NCI-H2029 (cell line): ENCODE results near the gene MFSD2B.
"Not testable (repeated sequence)": the region's sequence is repeated elsewhere in the genome, so short reads cannot be mapped to it uniquely, and the experiment has no call there.

Experiments used
- DNase-seq: peaks from one replicate; lab custom pipeline; 2025; lab: John Stamatoyannopoulos, UW

MFSD2B gene, protein sequence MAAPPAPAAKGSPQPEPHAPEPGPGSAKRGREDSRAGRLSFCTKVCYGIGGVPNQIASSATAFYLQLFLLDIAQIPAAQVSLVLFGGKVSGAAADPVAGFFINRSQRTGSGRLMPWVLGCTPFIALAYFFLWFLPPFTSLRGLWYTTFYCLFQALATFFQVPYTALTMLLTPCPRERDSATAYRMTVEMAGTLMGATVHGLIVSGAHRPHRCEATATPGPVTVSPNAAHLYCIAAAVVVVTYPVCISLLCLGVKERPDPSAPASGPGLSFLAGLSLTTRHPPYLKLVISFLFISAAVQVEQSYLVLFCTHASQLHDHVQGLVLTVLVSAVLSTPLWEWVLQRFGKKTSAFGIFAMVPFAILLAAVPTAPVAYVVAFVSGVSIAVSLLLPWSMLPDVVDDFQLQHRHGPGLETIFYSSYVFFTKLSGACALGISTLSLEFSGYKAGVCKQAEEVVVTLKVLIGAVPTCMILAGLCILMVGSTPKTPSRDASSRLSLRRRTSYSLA

DNA sequence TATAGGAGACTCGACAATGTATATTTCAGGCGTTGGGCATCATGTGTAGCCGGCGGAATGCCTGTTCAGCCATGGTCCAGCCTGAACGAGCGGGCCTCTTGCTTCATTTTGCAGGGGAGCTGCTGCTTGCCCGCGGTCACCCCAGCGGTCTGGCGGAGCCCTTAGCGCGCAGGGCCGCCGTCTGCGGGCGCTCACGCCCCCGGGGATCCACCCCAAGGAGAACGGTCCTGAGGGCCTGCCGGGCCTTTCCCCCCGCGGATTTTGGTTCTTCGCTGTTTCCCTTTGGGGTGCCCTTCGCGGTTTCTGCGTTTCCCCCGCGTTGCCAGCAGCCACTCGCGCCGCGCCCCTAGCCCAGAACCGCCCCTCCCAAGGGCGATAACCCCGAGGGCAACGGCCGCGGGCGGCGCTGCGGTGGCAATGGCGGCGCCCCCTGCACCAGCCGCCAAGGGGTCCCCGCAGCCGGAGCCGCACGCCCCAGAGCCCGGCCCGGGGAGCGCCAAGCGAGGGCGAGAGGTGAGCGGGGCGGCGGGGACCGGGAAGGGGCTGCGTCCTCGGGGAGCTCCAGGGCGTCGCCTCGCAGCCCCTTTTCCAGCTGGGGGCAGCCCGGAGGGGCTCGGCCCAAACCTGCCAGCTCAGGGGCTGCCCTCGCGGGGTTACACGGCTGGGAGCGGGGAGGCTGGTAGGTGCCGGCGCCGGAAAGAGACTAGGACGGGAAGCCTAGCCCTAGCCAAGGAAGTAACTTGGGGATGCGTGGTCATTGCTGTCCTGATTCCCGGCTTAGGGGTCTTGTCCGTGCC lies at the start of gene MFSD2B:
TSS of gene MFSD2B (plus strand) at position 406 of the 797 bp plus-strand sequence. CDS start at position 418, 12 bp downstream.
- no peak for DNase-seq

DNA sequence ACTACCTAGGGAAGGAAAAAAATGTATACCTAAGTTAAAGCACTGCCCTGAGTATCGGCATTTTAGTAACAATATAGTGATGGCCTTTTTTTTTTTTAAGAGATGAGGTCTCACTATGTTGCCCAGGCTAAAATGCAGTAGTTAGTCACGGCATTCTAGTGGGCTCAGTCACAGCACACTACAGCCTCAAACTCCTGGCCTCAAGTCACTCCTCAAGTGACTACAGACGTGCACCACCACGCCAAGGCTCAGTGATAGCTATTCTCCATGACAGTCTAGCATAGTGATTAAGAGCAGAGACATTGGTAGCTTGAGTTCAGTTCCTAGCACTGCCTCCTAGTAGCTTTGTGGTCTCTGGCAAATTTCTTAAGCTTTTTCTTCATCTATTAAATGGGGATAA lies 42.0 kb upstream of the MFSD2B start:
- DNase-seq: no peak

DNA sequence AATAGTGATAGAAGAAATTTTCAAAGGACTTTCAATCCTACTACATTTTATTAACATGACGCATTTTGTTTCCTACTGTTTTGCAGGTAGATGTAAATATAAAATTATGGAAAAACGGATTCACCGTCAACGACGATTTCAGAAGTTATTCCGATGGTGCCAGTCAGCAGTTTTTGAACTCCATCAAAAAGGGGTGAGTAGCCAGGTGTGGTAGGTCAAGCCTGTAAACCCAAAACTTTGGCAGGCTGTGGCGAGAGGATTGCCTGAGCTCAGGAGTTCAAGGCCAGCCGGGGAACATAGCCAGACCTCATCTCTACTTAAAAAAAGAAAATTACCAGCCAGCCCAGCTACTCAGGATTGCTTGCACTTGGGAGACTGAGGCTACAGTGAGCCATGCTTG lies 33.0 kb upstream of the MFSD2B start:
- no peak for DNase-seq

- no peak for DNase-seq
Observed at GRCh38 chr2:23988371-23988770, 21.5 kb upstream of the MFSD2B start.

DNA sequence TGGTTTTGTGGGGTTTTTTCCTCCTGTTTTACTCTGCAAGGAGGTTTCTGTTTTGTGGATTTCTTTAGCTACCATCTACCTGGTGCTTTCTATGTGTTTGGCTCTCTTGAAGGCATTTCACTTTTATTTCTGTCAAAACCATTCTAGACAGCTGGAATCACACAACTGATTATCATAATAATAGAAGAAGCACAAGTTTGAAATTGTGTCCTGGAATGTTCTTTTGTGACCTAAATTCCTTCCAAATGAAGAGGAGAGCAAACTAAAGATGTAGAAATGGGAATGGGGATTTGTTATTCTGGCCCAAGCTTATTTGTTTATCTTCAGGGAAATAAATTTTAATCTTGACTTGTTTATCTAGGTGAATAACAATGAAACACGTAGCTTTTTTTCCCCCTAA lies 17.0 kb upstream of the MFSD2B start:
- DNase-seq: no peak

GRCh38 chr2:23993736-23994269 lies 16.1 kb upstream of the MFSD2B start:
- no peak for DNase-seq

GRCh38 chr2:23994567-23994966 lies 15.3 kb upstream of the MFSD2B start:
- no peak for DNase-seq

- no peak for DNase-seq
Observed at GRCh38 chr2:24007693-24008092, 2.2 kb upstream of the MFSD2B start.

DNA sequence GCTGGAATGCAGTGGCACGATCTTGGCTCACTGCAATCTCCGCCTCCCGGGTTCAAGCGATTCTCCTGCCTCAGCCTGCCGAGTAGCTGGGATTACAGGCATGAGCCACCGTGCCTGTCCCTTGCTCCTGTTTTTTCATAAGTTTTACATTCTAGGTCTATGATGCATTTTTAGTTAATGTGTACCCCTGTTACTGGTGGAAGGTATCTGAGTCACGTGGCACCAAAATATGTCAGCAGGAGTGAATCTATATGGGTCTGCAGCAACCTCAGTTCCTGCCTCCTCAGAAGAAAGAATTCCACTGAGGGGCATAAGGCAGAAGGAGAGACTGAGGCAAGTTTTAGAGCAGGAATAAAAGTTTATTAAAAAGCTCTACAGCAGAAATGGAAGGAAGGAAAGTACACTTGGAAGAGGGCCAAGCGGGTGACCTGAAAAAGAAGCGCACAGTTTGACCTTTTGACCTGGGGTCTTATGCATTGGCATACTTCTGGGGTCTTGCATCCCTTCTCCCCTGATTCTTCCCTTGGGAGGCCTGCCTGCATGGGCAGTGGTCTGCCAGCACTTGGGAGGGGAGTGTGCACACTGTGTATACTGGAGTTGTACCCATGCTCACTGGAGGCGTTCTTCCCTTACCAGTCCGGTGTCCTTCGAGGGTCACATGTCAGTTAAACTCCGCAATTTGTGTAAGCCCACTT lies 1.1 kb upstream of the MFSD2B start:
- no peak for DNase-seq

DNA sequence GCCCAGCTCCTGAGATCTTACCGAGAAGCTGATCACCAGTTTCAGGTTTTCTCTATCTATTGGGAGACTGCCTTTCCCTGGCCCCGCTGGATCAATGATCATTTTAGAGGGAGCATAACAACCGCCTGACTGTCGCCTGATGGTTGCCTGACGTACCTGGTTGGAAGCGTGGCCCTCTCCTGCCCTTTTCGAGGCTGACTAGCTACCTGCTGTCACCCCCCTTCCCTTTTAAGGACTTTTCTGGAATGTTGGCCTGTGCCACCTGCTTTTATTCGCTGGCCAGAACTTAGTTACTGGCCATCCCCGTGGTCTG lies 562 bp upstream of the MFSD2B start:
- DNase-seq: no peak

- DNase-seq: no peak
Observed at GRCh38 chr2:24010477-24011249, 778 bp downstream of the MFSD2B start.

DNA sequence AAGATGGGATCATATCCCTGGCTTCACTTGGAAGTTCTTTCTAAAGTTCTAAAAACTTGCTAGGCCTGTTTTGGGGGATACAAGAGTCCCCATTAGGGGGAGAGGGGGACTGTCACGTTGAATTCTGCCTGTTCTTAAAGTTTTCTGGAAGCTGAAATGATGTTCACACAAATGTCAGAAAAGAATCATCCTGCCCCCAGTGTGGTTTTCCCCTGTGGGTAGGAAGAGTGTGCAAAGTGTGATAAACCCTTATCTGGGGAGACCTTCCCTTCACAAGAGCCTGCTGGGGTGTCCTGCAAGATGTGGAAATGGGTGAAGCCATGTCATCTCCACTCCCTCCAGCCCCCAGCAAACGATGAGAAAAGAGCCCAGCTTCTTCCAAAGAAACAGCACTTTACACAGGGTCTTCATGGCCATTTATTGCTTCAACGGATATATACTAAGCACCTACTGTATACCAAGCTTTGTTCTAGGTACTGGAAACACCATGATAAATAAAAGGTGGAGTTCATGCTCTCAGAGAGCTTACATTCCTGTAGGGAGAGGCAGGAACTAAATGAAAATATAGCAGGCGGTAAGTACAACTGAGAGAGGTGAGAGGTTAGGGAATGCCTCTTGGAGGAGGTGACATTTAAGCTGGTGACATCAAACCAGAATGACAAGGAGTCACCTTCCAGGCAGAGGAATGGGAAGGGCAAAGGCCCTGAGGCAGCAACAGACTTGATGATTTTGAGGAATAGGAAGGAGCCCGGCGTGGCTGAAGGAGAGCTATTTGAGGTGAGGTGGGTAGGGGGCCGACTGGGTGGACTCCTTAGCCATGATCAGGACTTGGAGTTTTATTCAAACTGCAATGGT lies 1.6 kb downstream of the MFSD2B start:
- no peak for DNase-seq

DNA sequence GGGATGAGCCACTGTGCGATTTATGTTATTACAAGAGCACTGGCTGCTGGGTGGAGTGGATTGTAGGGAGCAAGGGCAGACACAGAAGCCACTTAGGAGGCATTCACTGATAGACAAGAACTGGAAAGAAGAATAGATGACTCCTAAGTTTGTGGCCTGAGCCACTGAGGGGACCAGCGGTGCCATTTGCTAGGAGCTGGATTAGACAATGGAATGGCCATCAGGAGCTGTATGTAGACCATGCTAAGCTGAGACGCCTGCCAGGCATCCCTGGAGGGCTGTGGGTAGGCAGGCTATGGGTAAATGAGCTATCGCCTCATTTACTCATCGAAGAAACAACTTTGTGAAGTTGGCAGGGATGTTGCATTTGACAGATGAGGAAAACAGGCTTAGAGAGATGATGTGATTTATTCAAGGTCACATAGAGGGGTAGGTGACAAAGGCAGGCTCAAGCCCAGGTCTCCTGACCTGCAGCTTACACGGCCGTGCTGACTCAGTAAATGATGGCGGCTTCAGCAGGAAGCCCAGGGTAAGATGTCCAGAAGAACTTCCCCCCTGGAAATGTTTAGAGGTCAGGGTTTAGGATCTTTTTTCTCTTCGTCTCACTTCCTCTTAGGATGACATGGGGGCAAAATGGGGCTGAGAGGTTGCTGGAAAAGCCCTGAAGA lies 2.8 kb downstream of the MFSD2B start:
- DNase-seq: no peak

DNA sequence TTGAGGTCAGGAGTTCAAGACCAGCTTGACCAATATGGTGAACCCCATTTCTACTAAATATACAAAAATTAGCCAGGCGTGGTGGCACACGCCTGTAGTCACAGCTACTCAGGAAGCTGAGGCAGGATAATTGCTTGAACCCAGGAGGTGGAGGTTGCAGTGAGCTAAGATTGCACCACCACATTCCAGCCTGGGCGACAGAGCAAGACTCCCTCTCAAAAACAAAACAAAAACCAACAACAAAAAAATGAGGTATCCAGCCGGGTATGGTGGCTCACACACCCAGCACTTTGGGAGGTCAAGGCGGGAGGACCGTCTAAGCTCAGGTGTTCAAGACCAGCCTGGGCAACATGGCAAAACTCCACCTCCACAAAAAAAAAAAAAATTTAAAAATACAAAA lies 5.0 kb downstream of the MFSD2B start:
- not testable (repeated sequence) for DNase-seq

DNA sequence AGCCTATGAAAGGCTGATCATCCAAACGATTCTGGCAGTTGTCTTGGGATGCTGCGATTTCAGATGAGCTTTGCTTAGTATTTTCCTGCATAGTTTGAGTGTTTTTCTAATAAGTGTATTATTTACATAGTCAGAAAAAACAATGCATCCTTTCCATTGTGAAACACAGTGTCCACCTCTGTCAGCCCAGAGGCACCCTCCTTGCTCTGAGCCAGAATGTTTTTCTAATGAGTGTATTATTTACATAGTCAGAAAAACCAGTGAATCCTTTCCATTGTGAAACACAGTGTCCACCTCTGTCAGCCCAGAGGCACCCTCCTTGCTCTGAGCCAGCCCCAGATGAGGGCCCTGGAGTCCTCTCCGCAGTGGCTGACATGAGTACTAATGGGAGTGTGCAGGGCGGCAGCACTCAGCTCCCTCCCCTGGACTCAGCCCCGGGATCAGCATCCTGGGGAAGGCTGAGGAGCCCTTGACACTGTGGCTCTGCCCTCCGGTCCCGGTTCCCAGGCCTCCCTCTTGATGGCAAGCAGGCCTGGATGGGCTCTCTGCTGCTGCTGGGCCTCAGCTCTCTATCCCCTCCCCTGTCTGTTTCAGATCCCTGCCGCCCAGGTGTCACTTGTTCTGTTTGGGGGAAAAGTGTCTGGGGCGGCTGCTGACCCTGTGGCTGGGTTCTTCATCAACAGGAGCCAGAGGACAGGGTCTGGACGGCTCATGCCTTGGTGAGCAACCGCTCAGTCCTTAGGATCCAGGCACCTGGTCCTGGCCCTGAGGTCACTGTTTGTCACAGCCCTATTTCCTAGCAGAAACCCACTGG lies 5.9 kb downstream of the MFSD2B start:
- no peak for DNase-seq

- DNase-seq: no peak
Observed at GRCh38 chr2:24016376-24016761, 6.5 kb downstream of the MFSD2B start.

DNA sequence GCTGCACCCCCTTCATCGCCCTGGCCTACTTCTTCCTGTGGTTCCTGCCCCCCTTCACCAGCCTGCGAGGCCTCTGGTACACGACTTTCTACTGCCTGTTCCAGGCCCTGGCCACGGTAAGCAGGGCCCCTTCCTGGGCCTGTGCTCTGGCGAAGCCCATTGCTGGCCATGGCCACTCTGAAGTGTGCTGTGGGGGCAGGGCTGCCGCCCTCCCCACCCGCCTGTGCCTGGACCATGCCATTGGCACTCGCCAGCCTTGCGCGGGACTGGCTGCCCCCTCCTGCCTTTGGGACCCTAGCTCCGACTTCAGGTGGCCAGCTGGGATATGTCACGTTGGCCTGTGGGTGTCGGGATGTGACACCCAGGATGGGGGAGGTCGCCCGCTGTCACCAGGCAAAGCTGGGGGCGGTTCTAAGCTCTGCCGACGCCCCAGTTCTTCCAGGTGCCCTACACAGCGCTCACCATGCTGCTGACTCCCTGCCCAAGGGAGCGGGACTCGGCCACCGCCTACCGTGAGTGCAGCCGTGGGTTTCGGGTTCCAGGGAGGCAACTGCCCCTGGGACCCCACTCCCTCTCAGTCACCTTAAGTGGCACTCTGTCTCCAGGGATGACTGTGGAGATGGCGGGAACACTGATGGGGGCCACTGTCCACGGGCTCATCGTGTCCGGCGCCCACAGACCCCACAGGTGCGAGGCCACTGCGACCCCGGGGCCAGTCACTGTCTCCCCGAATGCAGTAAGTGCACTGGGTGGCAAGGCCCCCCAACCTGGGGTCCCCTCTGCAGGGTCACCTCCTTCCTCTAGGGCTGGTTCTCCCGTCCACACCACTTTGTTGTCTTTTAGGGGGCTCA lies 7.2 kb downstream of the MFSD2B start:
- DNase-seq: no peak

DNA sequence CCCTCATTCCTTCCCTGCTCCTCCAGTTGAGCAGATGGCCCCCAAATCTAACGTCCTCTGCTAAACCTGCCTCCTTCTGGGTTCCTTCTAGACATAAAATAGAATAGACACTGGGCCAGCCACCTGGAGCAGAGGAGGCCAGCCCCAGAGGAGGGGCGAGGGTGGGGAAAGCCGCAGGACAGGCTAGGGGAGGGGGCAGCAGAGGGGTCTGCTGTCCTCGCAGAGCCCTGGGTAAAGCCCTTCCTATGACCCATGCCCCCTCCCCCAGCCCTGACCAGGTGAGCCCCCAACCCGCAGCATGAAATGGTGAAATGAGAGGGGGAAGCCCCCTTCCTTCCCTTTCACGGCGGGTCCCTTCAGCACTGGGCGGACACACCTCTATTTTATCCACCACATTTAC lies 7.8 kb downstream of the MFSD2B start:
- no peak for DNase-seq
